Loucy (cell line): ENCODE measurements around the gene PKN1.

Source experiments
- CTCF ChIP-seq: fragments of 200-600 bp; sonication (generic); conservative IDR thresholded peaks from 2 replicates; pipeline ENCODE4 v1.5.1; 2014; ENCODE audit warnings: mild to moderate bottlenecking, antibody characterized with exemption, low read length
- EZH2phosphoT487 ChIP-seq: fragments of 200-600 bp; IDR thresholded peaks from 2 replicates; pipeline ENCODE4 v1.6.1; 2018; ENCODE audit warnings: antibody characterized with exemption, mild to moderate bottlenecking, moderate library complexity, borderline replicate concordance

DNA sequence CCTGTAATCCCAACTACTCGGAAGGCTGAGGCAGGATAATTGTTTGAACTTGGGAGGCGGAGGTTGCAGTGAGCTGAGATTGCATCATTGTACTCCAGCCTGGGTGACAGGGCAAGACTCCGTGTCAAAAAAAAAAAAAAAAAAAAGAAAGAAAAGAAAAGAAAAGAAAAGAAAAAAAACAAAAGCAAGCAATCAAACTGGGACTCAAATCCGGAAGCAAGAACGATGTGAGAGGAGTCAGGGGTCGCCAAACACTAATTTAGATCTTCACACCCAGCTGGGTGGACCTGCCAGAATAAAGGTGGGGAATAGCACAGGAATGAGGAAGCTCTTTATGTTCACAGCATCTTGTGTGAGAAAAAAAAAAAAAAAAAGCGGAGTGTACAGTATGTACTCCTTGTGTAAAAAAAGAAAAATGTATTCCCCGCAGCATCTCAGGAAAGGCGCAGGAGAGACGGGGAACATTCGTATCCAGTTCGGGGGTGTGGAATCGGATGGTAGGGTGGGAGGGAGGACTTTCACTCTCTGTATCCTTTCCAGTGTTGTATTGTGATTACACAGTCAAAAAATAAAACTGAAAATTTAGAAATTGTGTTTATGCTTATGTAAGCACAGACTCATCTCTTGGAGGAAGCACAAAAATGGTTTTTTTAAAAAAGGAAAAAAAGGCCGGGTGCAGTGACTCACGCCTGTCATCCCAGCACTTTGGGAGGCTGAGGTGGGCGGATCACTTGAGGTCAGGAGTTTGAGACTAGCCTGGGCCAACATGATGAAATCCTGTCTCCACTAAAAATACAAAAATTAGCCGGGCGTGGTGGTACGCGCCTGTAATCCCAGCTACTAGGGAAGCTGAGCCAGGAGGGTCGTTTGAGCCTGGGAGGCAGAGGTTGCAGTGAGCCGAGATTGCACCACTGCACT is 77.5 kb downstream of the PKN1 start:
- TF ChIP-seq CTCF = no peak
- TF ChIP-seq EZH2phosphoT487 = no peak
